Spinal cord (tissue), 10 donors: ENCODE results near the gene SIGLEC5. TPM values are rescaled to one million over a fixed set of nuclear protein-coding genes. Genes with fewer than 3 reads are reported as not detected.
A peak's percentile ranks its signal among the peaks of the same experiment; 100 is the strongest.

Experiments
- DNase-seq, 6 donors: peaks; one replicate each; pipeline versions ENCODE4 v3.0.0 to v3.0.0-alpha.2; 2013 to 2015; ENCODE audit warnings: low spot score in 6 of 6, low read depth in 4 of 6
- H3K27ac ChIP-seq: one replicate; pipeline ENCODE4 v1.5.1; 2013; ENCODE audit warnings: low read depth, low read length, control low read depth
- H3K27me3 ChIP-seq: one replicate; pipeline ENCODE4 v1.6.1; 2013; ENCODE audit warnings: low read length; ENCODE audit not compliant: control insufficient read depth, insufficient read depth
- H3K36me3 ChIP-seq: one replicate; pipeline ENCODE4 v1.6.1; 2013; ENCODE audit warnings: low read length; ENCODE audit not compliant: control insufficient read depth, insufficient read depth
- H3K4me1 ChIP-seq: one replicate; pipeline ENCODE4 v1.6.1; 2013; ENCODE audit warnings: low read length; ENCODE audit not compliant: control insufficient read depth, insufficient read depth
- H3K4me3 ChIP-seq: one replicate; pipeline ENCODE4 v1.5.1; 2013; ENCODE audit warnings: low read depth, low read length, control low read depth
- H3K9me3 ChIP-seq: one replicate; pipeline ENCODE4 v1.6.1; 2013; ENCODE audit warnings: low read length; ENCODE audit not compliant: control insufficient read depth, insufficient read depth
- WGBS: methylation state at CpG from one replicate; pipeline ENCODE4 v1.1.5; 2013; ENCODE audit warnings: missing lambda C conversion rate; ENCODE audit not compliant: insufficient coverage; 5-methylcytosine and 5-hydroxymethylcytosine counted together
- polyA plus RNA-seq, 2 donors: library from polyadenylated mRNA; unstranded; fragments of 120-200 nt; gene quantifications; one replicate each; pipeline ENCODE4 v1.2.1, GENCODE V29; 2013; ENCODE audit not compliant: insufficient read length in 2 of 2
- total RNA-seq, 2 donors: library from RNA; depleted of rRNA in 1 of 2; stranded (reverse); fragments of 120-200 nt in 1 of 2; fragments of >200 nt in 1 of 2; gene quantifications; one replicate each; pipeline versions ENCODE4 v1.2.3 to v1.2.4, GENCODE V29; 2013 to 2014
- donor health status: healthy.

Gene SIGLEC5
- total and polyA plus RNA-seq, 4 donors, result 0.22 to 1.6 (median 0.44) TPM; not detected in 1

DNA sequence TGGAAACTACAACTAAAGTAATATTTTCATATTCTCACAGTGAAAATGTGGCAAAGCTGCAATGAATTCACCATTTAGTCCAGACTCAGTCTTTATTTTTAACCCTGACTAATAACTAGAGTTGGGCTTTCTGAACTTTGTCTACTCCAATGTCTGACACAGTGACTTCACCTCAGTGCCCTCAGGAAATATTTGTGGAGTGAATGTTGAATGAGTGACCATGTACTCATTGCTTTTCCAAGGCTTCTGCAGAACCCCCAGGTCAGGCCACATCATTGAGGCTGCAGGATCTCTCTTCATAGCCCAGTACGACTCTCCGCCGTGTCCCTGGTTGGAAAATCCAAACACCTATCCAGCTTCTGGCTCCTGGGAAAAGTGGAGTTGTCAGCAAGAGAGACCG is 57.3 kb downstream of the SIGLEC5 start:
- DNase-seq, result no peak
- no peak overlapping the region for H3K4me3 ChIP-seq
- H3K27ac ChIP-seq, result no peak overlapping the region
- H3K27me3 ChIP-seq, result peaks cover 2% of the 10 kb centered on the region
- H3K4me1 ChIP-seq, result peaks cover 5% of the 10 kb centered on the region
- H3K36me3 ChIP-seq, result peaks cover 27% of the 10 kb centered on the region
- 86% methylated on average over 1 of the region's 4 CpGs for WGBS
- no peaks in the 10 kb centered on the region for H3K9me3 ChIP-seq

DNA sequence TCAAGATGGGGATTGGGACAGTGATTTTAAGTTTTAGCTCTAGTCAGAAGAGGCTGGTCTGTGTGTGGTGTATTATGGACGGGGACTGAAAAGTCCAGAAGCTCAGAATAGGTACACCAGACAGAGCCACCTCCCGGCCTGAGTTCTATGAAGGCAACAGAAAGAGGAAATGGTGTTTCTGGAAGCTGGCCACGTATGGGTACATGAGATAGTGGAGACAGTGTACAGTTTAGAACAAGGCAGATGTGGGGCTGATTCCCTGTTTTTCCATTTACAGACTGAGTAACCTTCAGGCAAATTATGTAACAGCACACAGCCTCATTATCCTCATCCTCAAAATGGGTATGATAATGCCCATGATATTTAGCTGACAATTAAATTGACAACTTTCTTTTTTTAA is 57.8 kb downstream of the SIGLEC5 start:
- Histone ChIP-seq H3K4me3 (no peak overlapping the region), H3K9me3 (no peaks in the 10 kb centered on the region)
- 81% methylated on average over 2 of the region's 3 CpGs for WGBS

DNA sequence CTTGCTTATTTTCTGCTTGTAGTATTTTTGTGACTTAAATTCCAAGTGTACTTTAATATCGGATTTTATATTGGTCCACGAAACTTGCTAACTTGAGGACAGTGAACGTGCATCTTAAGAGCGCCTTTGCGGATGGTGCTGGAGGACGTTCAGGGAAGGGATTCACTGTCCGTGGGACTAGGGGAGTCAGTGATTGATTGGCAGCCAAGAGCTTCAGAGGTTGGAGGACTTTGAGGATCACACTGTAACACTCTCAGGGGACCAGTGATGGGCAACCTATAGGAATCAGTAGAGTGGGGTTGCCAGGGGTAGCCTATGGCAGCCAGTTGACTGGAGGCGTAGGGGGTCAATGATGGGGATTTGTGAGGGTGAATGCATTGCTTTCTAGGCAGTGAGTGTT is 58.6 kb downstream of the SIGLEC5 start:
- no peak for DNase-seq
- Histone ChIP-seq H3K36me3 (peaks cover 23% of the 10 kb centered on the region), H3K4me3 (peak overlapping the region; percentile 64), H3K4me1 (peaks cover 5% of the 10 kb centered on the region), H3K27me3 (peaks cover 2% of the 10 kb centered on the region), H3K9me3 (no peaks in the 10 kb centered on the region), H3K27ac (no peak overlapping the region)
- WGBS, result 4% methylated on average over 8 of the region's 8 CpGs

More for the DNA sequence above, 57.8 kb downstream of the SIGLEC5 start:
- H3K36me3 ChIP-seq, result peaks cover 25% of the 10 kb centered on the region
- DNase-seq, result no peak
- peaks cover 5% of the 10 kb centered on the region for H3K4me1 ChIP-seq
- H3K27me3 ChIP-seq, result peaks cover 2% of the 10 kb centered on the region
- H3K27ac ChIP-seq, result no peak overlapping the region

DNA sequence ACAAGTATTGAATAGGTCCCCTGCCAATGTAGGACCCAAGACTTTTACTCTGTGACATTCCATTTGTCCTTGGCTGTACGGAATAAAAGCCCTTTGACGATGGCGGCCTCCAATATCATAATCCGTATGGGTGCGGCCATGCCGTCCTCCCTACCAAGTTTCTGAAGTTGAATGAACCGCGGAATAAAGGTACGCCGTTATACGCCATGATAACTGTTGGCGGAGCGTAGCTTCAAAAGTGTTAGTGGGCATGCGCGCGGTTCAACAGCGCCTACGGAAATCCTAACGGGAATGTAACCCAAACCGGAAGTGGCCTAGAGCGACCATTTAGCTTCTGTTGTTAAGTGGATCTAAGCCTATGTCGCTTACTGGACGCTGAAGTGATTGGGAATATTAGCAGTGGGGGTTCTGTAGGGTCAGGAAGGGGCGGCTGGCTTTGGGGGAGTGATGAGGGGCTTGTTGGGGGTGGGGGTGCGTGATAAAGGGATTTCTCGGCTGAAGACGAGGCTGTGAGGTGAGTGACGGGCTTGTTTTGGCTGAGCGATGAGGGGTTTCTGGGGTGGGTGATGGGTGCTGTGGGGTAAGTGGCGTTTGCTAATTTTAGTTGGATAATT is 59.1 kb downstream of the SIGLEC5 start, which contains the start of gene ZNF175:
Gene ZNF175 (plus strand): TSS at position 322 of the 614 bp plus-strand sequence. CDS start 2,047 bp downstream, outside the sequence.
- Histone ChIP-seq H3K9me3 (no peaks in the 10 kb centered on the region), H3K36me3 (peaks cover 18% of the 10 kb centered on the region), H3K27ac (no peak within 1 kb of the TSS), H3K4me3 (peak within 1 kb of the TSS; percentile 64), H3K27me3 (peaks cover 7% of the 10 kb centered on the region), H3K4me1 (peaks cover 5% of the 10 kb centered on the region)
- 0% methylated on average over 26 of the region's 30 CpGs for whole genome bisulfite sequencing
- peak; percentile 96 to 100 (median 98) for DNase-seq

DNA sequence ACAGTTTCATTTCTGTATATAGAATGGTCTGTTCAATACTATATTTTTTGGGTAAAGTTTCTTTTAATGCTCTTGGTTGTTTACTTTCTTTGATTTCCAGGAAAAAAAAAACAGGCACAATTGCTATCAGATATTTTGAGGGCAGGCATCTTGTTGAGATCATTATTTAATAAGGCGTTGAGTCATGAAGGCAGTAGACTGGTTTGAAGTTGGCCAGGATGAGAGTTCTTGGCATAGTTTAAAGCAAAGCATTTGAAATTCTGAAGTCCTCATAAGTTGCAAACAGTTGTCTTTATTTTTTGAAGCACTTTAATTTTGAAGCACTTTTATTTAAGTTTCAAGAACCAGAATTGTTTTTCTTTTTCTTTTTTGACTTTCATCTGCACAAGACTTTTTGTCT is 61.7 kb downstream of the SIGLEC5 start:
- no peak overlapping the region for H3K27ac ChIP-seq
- 100% methylated on average over 1 of the region's 1 CpG for WGBS
- H3K4me3 ChIP-seq, result no peak overlapping the region
- no peak for DNase-seq
- H3K27me3 ChIP-seq, result peaks cover 27% of the 10 kb centered on the region
- peaks cover 5% of the 10 kb centered on the region for H3K4me1 ChIP-seq
- H3K36me3 ChIP-seq, result peaks cover 5% of the 10 kb centered on the region
- no peaks in the 10 kb centered on the region for H3K9me3 ChIP-seq

DNA sequence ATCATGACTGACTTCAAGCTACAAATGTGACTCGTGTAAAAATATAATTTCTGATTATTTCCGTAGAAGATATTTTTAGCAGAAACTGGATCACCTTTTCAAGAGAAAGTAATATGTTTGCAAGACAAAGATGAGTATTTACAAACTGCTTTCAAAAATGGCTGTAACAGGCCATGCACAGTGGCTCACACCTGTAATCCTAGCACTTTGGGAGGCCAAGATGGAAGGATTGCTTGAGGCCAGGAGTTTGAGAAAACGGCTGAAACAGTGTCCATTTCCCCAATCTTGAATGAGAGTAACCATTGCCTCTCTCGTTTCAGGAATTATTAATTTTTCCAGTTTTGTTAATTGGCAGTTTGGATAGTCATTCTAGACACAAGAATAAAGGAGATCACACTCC is 62.6 kb downstream of the SIGLEC5 start:
- peaks cover 27% of the 10 kb centered on the region for H3K27me3 ChIP-seq
- H3K27ac ChIP-seq, result no peak overlapping the region
- no peak for DNase-seq
- no peak overlapping the region for H3K4me3 ChIP-seq
- no CpG with 5 or more reads among the region's 4 CpGs for WGBS
- no peaks in the 10 kb centered on the region for H3K9me3 ChIP-seq
- H3K4me1 ChIP-seq, result peaks cover 5% of the 10 kb centered on the region
- H3K36me3 ChIP-seq, result no peaks in the 10 kb centered on the region

DNA sequence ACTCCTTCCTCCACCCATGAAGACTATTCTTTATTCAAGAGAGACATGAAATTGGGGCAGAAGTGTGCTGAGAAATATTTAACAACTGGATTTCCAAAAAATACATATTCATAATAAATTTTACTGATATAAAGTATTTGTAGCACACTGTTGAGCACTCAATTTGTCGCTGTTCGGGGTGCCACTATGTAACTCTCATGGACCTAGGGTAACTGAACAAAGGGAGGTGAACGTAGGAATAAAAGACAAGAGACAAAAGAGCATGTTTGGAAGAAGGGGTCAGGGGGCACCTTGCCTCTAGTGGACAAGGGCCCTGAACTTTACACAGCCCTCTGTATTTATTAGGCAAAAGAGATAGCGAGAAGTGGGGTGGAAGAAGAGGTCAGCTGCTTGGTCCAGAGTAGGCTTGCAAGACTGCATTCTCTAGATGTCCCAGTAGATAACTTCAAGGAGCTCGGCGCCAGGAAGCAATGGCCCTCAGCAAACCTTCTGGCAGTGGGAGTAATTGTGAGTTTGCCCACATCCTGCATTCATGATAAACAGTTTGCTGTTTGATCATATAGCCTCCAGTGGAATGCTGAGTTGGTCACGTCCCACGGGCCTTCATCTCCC is 63.6 kb downstream of the SIGLEC5 start:
- WGBS, result 76% methylated on average over 6 of the region's 8 CpGs
- no peaks in the 10 kb centered on the region for H3K4me1 ChIP-seq
- no peaks in the 10 kb centered on the region for H3K9me3 ChIP-seq

DNA sequence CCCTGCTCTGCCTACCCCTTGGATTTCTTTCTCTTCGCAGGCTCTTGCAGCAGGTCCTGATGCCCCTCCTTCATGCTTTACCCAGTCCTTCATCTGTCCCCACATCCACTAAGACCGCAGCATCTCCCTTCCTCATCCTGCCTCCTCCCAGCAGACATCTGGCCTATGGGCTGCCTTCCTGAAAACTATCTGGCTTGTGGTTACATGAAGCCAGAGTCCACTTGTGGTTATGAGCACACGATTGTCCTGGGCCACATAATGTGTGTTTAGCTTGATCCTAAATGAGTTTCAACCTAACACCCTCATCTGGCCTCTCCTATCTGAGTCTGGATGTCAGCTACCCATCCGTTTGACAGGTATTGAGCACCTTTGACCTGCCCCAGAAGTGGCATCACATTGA is 64.6 kb downstream of the SIGLEC5 start:
- DNase-seq, result no peak
- Histone ChIP-seq H3K4me1 (no peaks in the 10 kb centered on the region), H3K27ac (no peak overlapping the region), H3K4me3 (no peak overlapping the region), H3K27me3 (peaks cover 27% of the 10 kb centered on the region), H3K9me3 (no peaks in the 10 kb centered on the region), H3K36me3 (no peaks in the 10 kb centered on the region)
- WGBS, result 90% methylated on average over 2 of the region's 4 CpGs

More for the DNA sequence above, 63.6 kb downstream of the SIGLEC5 start:
- no peak for DNase-seq
- H3K27ac ChIP-seq, result no peak overlapping the region
- no peaks in the 10 kb centered on the region for H3K36me3 ChIP-seq
- H3K27me3 ChIP-seq, result peaks cover 27% of the 10 kb centered on the region
- no peak overlapping the region for H3K4me3 ChIP-seq

DNA sequence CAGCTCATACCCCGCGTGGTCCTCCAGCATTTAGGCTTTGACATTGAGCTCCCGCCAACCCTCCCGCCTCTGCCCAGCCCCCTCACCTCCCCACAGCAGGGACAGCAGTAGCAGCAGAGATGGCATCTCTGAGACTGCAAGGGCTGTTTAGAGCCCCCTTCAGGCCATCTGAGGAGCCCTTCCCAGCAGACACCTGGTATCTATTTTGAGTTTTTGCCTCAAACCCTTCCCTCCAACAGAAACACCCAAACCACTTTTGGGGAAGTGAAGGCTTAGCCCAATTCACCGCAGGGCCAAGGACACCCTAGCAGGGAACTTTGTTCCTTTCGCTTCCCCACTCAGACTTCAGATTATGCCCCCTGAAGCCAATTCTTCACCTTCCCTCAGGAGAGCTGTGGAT is 65.4 kb downstream of the SIGLEC5 start:
- Histone ChIP-seq H3K27me3 (peaks cover 34% of the 10 kb centered on the region), H3K4me3 (no peak overlapping the region), H3K27ac (no peak overlapping the region), H3K4me1 (no peaks in the 10 kb centered on the region), H3K36me3 (no peaks in the 10 kb centered on the region), H3K9me3 (no peaks in the 10 kb centered on the region)
- DNase-seq, result no peak
- 41% methylated on average over 5 of the region's 6 CpGs for WGBS
